Neural progenitor cell (in vitro differentiated cells): Measurements from ENCODE around the gene PCDHGB2. TPM values are rescaled to one million over a fixed set of nuclear protein-coding genes. Genes with fewer than 3 reads are reported as not detected.

Source experiments
- DNase-seq: peaks from one replicate; pipeline ENCODE4 v3.0.0-alpha.2; 2016; ENCODE audit warnings: low spot score
- H2AFZ ChIP-seq: fragments of 200-600 bp; sonication (generic); replicated peaks from 2 replicates; pipeline ENCODE4 v1.6.1; 2016; ENCODE audit warnings: antibody characterized with exemption
- H3F3A ChIP-seq: fragments of 200-600 bp; sonication (generic); 2 replicates; pipeline ENCODE4 v1.6.1; 2016; ENCODE audit warnings: antibody characterized with exemption, low read depth
- H3K27ac ChIP-seq: fragments of 200-600 bp; sonication (generic); 2 replicates; pipeline ENCODE4 v1.5.1; 2016; ENCODE audit warnings: mild to moderate bottlenecking
- H3K27me3 ChIP-seq: fragments of 200-600 bp; sonication (generic); 2 replicates; pipeline ENCODE4 v1.6.1; 2016; ENCODE audit warnings: mild to moderate bottlenecking, moderate library complexity
- H3K36me3 ChIP-seq: fragments of 200-600 bp; sonication (generic); 2 replicates; pipeline ENCODE4 v1.5.1; 2016
- H3K4me1 ChIP-seq: fragments of 200-600 bp; sonication (generic); 2 replicates; pipeline ENCODE4 v1.6.1; 2016; ENCODE audit warnings: mixed run types
- H3K4me2 ChIP-seq: fragments of 200-600 bp; sonication (generic); 2 replicates; pipeline ENCODE4 v1.6.1; 2016
- H3K4me3 ChIP-seq: fragments of 200-600 bp; sonication (generic); 2 replicates; pipeline ENCODE4 v1.5.1; 2016
- H3K79me2 ChIP-seq: fragments of 200-600 bp; sonication (generic); 2 replicates; pipeline ENCODE4 v1.6.1; 2016; ENCODE audit warnings: low read depth
- H3K9ac ChIP-seq: fragments of 200-600 bp; sonication (generic); 2 replicates; pipeline ENCODE4 v1.6.1; 2016
- H3K9me3 ChIP-seq: fragments of 200-600 bp; sonication (generic); 2 replicates; pipeline ENCODE4 v1.5.1; 2016; ENCODE audit warnings: low read depth
- H4K20me1 ChIP-seq: fragments of 200-600 bp; sonication (generic); 2 replicates; pipeline ENCODE4 v1.6.1; 2016; ENCODE audit warnings: low read depth
- H3K27ac Mint-ChIP-seq: 3 replicates; pipeline ENCODE4 v1.8.0; 2021; ENCODE audit warnings: mixed read lengths
- H3K27me3 Mint-ChIP-seq: 2 replicates; pipeline ENCODE4 v1.8.0; 2022; ENCODE audit warnings: low read depth, mild to moderate bottlenecking, inconsistent platforms, moderate library complexity, mixed read lengths; ENCODE audit not compliant: insufficient read depth
- H3K36me3 Mint-ChIP-seq: 3 replicates; pipeline ENCODE4 v1.8.0; 2021; ENCODE audit warnings: mixed read lengths
- H3K4me1 Mint-ChIP-seq: 3 replicates; pipeline ENCODE4 v1.8.0; 2021; ENCODE audit warnings: mixed read lengths
- H3K4me3 Mint-ChIP-seq: 3 replicates; pipeline ENCODE4 v1.8.0; 2021; ENCODE audit warnings: mild to moderate bottlenecking, moderate library complexity, mixed read lengths
- H3K9me3 Mint-ChIP-seq: 3 replicates; pipeline ENCODE4 v1.8.0; 2020; ENCODE audit warnings: mixed read lengths
- EZH2 ChIP-seq: fragments of 200-600 bp; sonication (generic); IDR thresholded peaks from 2 replicates; pipeline ENCODE4 v1.6.1; 2017; ENCODE audit warnings: antibody characterized with exemption, mild to moderate bottlenecking, moderate library complexity
- EZH2phosphoT487 ChIP-seq: fragments of 200-600 bp; sonication (generic); IDR thresholded peaks from 2 replicates; pipeline ENCODE4 v1.6.1; 2017; ENCODE audit warnings: antibody characterized with exemption
- total RNA-seq: library from RNA; depleted of rRNA; stranded (reverse); fragments of >200 nt; gene quantifications from 2 replicates; pipeline ENCODE4 v1.2.3, GENCODE V29; 2015; ENCODE audit warnings: low replicate concordance
- TF ChIP-seq, protein P1 (sequence below): fragments of 200-600 bp; sonication (generic); IDR thresholded peaks from 2 replicates; pipeline ENCODE4 v1.5.1; 2017; ENCODE audit warnings: antibody characterized with exemption, mild to moderate bottlenecking

Gene PCDHGB2
- total RNA-seq, 1 donor from 2014 or later, result 2.2 TPM

DNA sequence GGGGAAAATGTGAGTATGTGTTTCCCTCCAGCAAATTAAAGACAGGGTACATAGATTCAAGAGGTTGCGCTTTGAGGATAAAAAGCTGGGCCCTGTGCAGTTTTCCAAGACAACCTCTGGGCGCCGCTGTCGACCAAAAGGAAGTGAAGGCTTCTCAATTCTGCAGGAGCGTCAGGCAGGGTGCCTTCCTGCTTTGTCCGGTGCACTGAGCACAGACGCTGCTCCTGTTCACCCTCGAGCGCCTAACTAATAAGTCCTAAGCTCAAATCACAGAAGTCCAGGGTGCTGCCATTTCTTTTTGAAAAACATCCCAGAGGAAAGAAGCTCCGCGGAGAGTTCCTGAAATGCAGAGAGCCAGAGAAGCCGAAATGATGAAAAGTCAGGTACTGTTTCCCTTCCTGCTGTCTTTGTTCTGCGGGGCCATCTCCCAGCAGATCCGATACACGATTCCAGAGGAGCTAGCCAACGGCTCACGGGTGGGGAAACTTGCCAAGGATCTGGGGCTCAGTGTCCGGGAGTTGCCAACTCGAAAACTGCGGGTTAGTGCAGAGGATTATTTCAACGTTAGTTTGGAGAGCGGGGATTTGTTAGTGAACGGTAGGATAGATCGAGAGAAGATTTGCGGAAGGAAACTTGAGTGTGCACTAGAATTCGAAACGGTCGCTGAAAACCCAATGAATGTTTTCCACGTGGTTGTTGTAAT, 9.7 kb upstream of the PCDHGB2 start, which contains the start of gene PCDHGB1:
TSS of gene PCDHGB1 (plus strand) at position 183 of the 703 bp plus-strand sequence. CDS start at position 345, 162 bp downstream.
- peaks cover 5% of the 10 kb centered on the region for H3K9me3 ChIP-seq
- Mint-ChIP-seq H3K4me1 (no peaks in the 10 kb centered on the region), H3K36me3 (peaks cover 9% of the 10 kb centered on the region), H3K9me3 (peaks cover 53% of the 10 kb centered on the region), H3K27me3 (no peaks in the 10 kb centered on the region), H3K27ac (no peak within 1 kb of the TSS), H3K4me3 (no peak within 1 kb of the TSS)
- H4K20me1 ChIP-seq, result no peaks in the 10 kb centered on the region
- no peaks in the 10 kb centered on the region for H3K27me3 ChIP-seq
- peak within 1 kb of the TSS; percentile 0 for H3K4me3 ChIP-seq
- peak within 1 kb of the TSS; percentile 99 for H2AFZ ChIP-seq
- peak; percentile 76 for DNase-seq
- no peaks in the 10 kb centered on the region for H3K79me2 ChIP-seq
- H3K27ac ChIP-seq, result no peak within 1 kb of the TSS
- no peaks in the 10 kb centered on the region for H3K36me3 ChIP-seq
- no peak within 1 kb of the TSS for H3K9ac ChIP-seq
- no peaks in the 10 kb centered on the region for H3K4me1 ChIP-seq
- no peak for TF ChIP-seq EZH2
- TF ChIP-seq, protein P1, sequence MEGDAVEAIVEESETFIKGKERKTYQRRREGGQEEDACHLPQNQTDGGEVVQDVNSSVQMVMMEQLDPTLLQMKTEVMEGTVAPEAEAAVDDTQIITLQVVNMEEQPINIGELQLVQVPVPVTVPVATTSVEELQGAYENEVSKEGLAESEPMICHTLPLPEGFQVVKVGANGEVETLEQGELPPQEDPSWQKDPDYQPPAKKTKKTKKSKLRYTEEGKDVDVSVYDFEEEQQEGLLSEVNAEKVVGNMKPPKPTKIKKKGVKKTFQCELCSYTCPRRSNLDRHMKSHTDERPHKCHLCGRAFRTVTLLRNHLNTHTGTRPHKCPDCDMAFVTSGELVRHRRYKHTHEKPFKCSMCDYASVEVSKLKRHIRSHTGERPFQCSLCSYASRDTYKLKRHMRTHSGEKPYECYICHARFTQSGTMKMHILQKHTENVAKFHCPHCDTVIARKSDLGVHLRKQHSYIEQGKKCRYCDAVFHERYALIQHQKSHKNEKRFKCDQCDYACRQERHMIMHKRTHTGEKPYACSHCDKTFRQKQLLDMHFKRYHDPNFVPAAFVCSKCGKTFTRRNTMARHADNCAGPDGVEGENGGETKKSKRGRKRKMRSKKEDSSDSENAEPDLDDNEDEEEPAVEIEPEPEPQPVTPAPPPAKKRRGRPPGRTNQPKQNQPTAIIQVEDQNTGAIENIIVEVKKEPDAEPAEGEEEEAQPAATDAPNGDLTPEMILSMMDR, result peak; percentile 63
- no peak for TF ChIP-seq EZH2phosphoT487
- H3K4me2 ChIP-seq, result peak within 1 kb of the TSS; percentile 42
- H3F3A ChIP-seq, result no peaks in the 10 kb centered on the region

DNA sequence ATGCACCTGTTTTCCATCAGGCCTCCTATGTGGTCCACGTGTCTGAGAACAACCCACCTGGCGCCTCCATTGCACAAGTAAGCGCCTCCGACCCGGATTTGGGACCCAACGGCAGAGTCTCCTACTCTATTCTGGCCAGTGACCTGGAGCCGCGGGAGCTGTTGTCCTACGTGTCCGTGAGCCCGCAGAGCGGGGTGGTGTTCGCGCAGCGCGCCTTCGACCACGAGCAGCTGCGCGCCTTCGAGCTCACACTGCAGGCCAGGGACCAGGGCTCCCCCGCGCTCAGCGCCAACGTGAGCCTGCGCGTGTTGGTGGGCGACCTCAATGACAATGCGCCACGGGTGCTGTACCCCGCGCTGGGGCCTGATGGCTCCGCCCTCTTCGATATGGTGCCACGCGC, 8.2 kb upstream of the PCDHGB2 start:
- Mint-ChIP-seq H3K9me3 (peaks cover 56% of the 10 kb centered on the region), H3K4me3 (no peak overlapping the region), H3K27ac (no peak overlapping the region), H3K27me3 (peaks cover 2% of the 10 kb centered on the region), H3K4me1 (no peaks in the 10 kb centered on the region), H3K36me3 (peaks cover 5% of the 10 kb centered on the region)
- Histone ChIP-seq H3K4me2 (no peak overlapping the region), H3K4me1 (no peaks in the 10 kb centered on the region), H3F3A (no peaks in the 10 kb centered on the region), H3K4me3 (no peak overlapping the region), H3K9me3 (peaks cover 5% of the 10 kb centered on the region), H3K36me3 (no peaks in the 10 kb centered on the region), H4K20me1 (no peaks in the 10 kb centered on the region), H2AFZ (no peak overlapping the region), H3K9ac (no peak overlapping the region), H3K27me3 (no peaks in the 10 kb centered on the region), H3K79me2 (no peaks in the 10 kb centered on the region), H3K27ac (no peak overlapping the region)
- DNase-seq, result no peak
- TF ChIP-seq, protein P1, result no peak
- TF ChIP-seq EZH2phosphoT487 (no peak), EZH2 (no peak)

DNA sequence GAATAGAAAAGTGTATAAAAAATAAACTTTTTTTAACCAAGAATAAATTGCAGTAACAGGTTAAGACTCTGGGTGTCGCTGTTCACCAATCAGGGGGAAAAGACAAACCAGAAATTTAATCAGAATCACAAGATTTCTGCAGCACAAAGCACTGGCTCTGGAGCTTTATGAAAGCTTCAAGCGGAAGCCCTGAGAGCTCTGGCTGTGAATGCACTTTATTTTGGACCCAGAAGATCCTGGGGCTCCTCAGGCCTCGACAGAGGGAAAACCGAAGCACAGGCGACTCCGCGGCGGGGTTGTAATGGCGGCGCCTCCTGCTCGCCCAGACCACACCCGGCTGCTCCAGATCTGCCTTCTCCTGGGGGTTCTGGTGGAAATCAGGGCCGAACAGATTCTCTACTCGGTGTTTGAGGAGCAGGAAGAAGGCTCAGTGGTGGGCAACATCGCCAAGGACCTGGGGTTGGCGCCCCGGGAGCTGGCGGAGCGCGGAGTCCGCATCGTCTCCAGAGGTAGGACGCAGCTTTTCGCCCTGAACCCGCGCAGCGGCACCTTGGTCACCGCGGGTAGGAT, 4.8 kb upstream of the PCDHGB2 start, which contains the start of gene PCDHGA4:
TSS of gene PCDHGA4 (plus strand) at position 122 of the 570 bp plus-strand sequence. CDS start at position 209, 87 bp downstream.
- Histone ChIP-seq H3K4me1 (no peaks in the 10 kb centered on the region), H3K4me2 (no peak within 1 kb of the TSS), H3K9me3 (peaks cover 10% of the 10 kb centered on the region), H4K20me1 (no peaks in the 10 kb centered on the region), H3K9ac (no peak within 1 kb of the TSS), H3K36me3 (no peaks in the 10 kb centered on the region), H3F3A (no peaks in the 10 kb centered on the region), H3K79me2 (no peaks in the 10 kb centered on the region), H3K4me3 (no peak within 1 kb of the TSS), H2AFZ (no peak within 1 kb of the TSS), H3K27me3 (no peaks in the 10 kb centered on the region), H3K27ac (no peak within 1 kb of the TSS)
- H3K36me3 Mint-ChIP-seq, result peaks cover 7% of the 10 kb centered on the region
- H3K27ac Mint-ChIP-seq, result no peak within 1 kb of the TSS
- TF ChIP-seq EZH2 (no peak), EZH2phosphoT487 (no peak)
- TF ChIP-seq, protein P1, result peak; percentile 44
- no peaks in the 10 kb centered on the region for H3K4me1 Mint-ChIP-seq
- DNase-seq, result no peak
- peaks cover 2% of the 10 kb centered on the region for H3K27me3 Mint-ChIP-seq
- peaks cover 60% of the 10 kb centered on the region for H3K9me3 Mint-ChIP-seq
- H3K4me3 Mint-ChIP-seq, result no peak within 1 kb of the TSS
